ENCODE measurements around the gene MCU. TPM values are rescaled to one million over a fixed set of nuclear protein-coding genes. Genes with fewer than 3 reads are reported as not detected.

Gene MCU
- total and polyA plus RNA-seq, 2 donors (not counting 1 experiment from before 2014, with no cell fraction given): 11.7 to 21.1 TPM

GRCh38 chr10:72886621-72887020 lies 194.7 kb downstream of the MCU start:
- 100% methylated on average over 1 of the region's 1 CpG for WGBS (ENCODE audit: insufficient coverage)
- Mint-ChIP-seq H3K9me3 (ENCODE audit: insufficient read depth) (no peaks in the 10 kb centered on the region), H3K27ac (no peak overlapping the region), H3K4me1 (peaks cover 7% of the 10 kb centered on the region), H3K4me3 (peak overlapping the region; percentile 54), H3K27me3 (no peaks in the 10 kb centered on the region)
- H3K79me2 ChIP-seq (ENCODE audit: control insufficient read depth, insufficient read depth, low read length): no peaks in the 10 kb centered on the region
- peaks cover 0 to 5% (median 0%) of the 10 kb centered on the region in 3 donors for H3K9me3 ChIP-seq (ENCODE audit: control extremely low read depth in 1 of 3, control insufficient read depth in 2 of 3, insufficient read depth in 1 of 3, low read length in 2 of 3)
- CTCF ChIA-PET: no interaction called here
- POLR2A ChIA-PET: no interaction called here
- intact Hi-C loops (cut with micrococcal nuclease): no loop called here
- DNase-seq (no peak), ATAC-seq (ENCODE audit: low read depth) (no peak)
- H4K20me1 ChIP-seq (ENCODE audit: control insufficient read depth, insufficient read depth, low read length, poor library complexity, severe bottlenecking): no peaks in the 10 kb centered on the region
- TF ChIP-seq EZH2 (IDR thresholded peaks at IDR 0.05; ENCODE audit: borderline replicate concordance, insufficient read depth, low read depth, low read length, poor library complexity, severe bottlenecking): no peak
- TF ChIP-seq CTCF (IDR thresholded peaks at IDR 0.05): no peak
- H3K27ac ChIP-seq (ENCODE audit: low read length in 2 of 2): no peak overlapping the region
- no peak overlapping the region for H3K9ac ChIP-seq (ENCODE audit: low read length)
- peaks cover 6 to 8% of the 10 kb centered on the region in 2 donors for H3K4me1 ChIP-seq (ENCODE audit: control insufficient read depth in 2 of 2, insufficient read depth in 2 of 2, low read length in 2 of 2)
- peak overlapping the region; percentile 39 for H2AFZ ChIP-seq (ENCODE audit: insufficient read depth, low read depth, low read length, poor library complexity, severe bottlenecking)
- peak overlapping the region; percentile 55 for H3K4me2 ChIP-seq (replicated peaks; ENCODE audit: low read depth, low read length, poor library complexity, severe bottlenecking)
- no peak overlapping the region for H3K4me3 ChIP-seq (ENCODE audit: control extremely low read depth in 1 of 5, extremely low read depth in 1 of 5, insufficient read depth in 1 of 5, low read depth in 2 of 5, low read length in 4 of 5)
- no peaks in the 10 kb centered on the region for H3K27me3 ChIP-seq (replicated peaks in 1 of 4; ENCODE audit: control extremely low read depth in 1 of 4, control insufficient read depth in 3 of 4, insufficient read depth in 4 of 4, low read length in 3 of 4)
- peaks cover 0 to 2% of the 10 kb centered on the region in 2 experiments for H3K36me3 ChIP-seq (replicated peaks in 1 of 2; ENCODE audit: control extremely low read depth in 1 of 2, control insufficient read depth in 1 of 2, extremely low read depth in 1 of 2, insufficient read depth in 2 of 2, low read length in 1 of 2)

DNA sequence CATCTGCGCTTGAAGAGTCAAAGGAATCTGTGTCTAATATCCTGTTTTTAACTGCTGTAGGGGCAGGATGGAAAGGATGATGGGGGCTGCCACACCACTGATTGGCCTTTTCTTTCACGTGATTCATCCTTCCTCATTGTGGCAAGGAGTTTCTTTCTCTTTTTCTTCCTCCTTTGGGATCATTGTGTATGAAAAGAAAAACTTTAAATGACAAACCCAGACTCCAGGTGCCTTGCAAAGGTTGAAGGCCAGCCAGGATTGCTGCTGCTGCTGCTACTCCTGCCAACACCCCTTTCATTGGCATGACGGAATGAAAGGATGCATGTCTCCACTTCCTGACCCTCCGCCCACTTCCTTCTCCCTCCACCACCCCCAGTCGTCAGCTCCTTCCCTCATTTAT lies 195.1 kb downstream of the MCU start:
- DNase-seq (no peak), ATAC-seq (ENCODE audit: low read depth) (no peak)
- H3K9ac ChIP-seq (ENCODE audit: low read length): peak overlapping the region; percentile 21

More for the DNA sequence above, 195.1 kb downstream of the MCU start:
- no CpG with 5 or more reads among the region's 5 CpGs for WGBS (ENCODE audit: insufficient coverage)
- Histone ChIP-seq H3K79me2 (ENCODE audit: control insufficient read depth, insufficient read depth, low read length) (no peaks in the 10 kb centered on the region), H3K4me3 (ENCODE audit: control extremely low read depth in 1 of 5, extremely low read depth in 1 of 5, insufficient read depth in 1 of 5, low read depth in 2 of 5, low read length in 4 of 5) (peak overlapping the region in 3 of 5 experiments; percentile 7 to 46 (median 16)), H4K20me1 (ENCODE audit: control insufficient read depth, insufficient read depth, low read length, poor library complexity, severe bottlenecking) (no peaks in the 10 kb centered on the region), H2AFZ (ENCODE audit: insufficient read depth, low read depth, low read length, poor library complexity, severe bottlenecking) (peak overlapping the region; percentile 39), H3K36me3 (replicated peaks in 1 of 2; ENCODE audit: control extremely low read depth in 1 of 2, control insufficient read depth in 1 of 2, extremely low read depth in 1 of 2, insufficient read depth in 2 of 2, low read length in 1 of 2) (peaks cover 0 to 2% of the 10 kb centered on the region in 2 experiments), H3K4me2 (replicated peaks; ENCODE audit: low read depth, low read length, poor library complexity, severe bottlenecking) (peak overlapping the region; percentile 55), H3K4me1 (ENCODE audit: control insufficient read depth in 2 of 2, insufficient read depth in 2 of 2, low read length in 2 of 2) (peaks cover 6 to 8% of the 10 kb centered on the region in 2 donors), H3K27ac (ENCODE audit: low read length in 2 of 2) (no peak overlapping the region), H3K27me3 (replicated peaks in 1 of 4; ENCODE audit: control extremely low read depth in 1 of 4, control insufficient read depth in 3 of 4, insufficient read depth in 4 of 4, low read length in 3 of 4) (no peaks in the 10 kb centered on the region), H3K9me3 (ENCODE audit: control extremely low read depth in 1 of 3, control insufficient read depth in 2 of 3, insufficient read depth in 1 of 3, low read length in 2 of 3) (peaks cover 0 to 5% (median 0%) of the 10 kb centered on the region in 3 donors)
- Mint-ChIP-seq H3K9me3 (ENCODE audit: insufficient read depth) (no peaks in the 10 kb centered on the region), H3K27me3 (no peaks in the 10 kb centered on the region), H3K4me3 (peak overlapping the region; percentile 54), H3K27ac (no peak overlapping the region), H3K4me1 (peaks cover 7% of the 10 kb centered on the region)
- CTCF ChIA-PET: no interaction called here
- TF ChIP-seq CTCF (IDR thresholded peaks at IDR 0.05) (no peak), EZH2 (IDR thresholded peaks at IDR 0.05; ENCODE audit: borderline replicate concordance, insufficient read depth, low read depth, low read length, poor library complexity, severe bottlenecking) (no peak)
- intact Hi-C loops (cut with micrococcal nuclease): no loop called here
- POLR2A ChIA-PET: no interaction called here

All from B cell (primary cell).